OCI-LY3 (cell line): Measurements from ENCODE around the gene GNB5.

Experiments used
- EZH2phosphoT487 ChIP-seq: fragments of 200-600 bp; shearing (Covaris generic); IDR thresholded peaks from 2 replicates; pipeline ENCODE4 v1.6.1; 2018; ENCODE audit warnings: antibody characterized with exemption, mixed run types, low read depth
- TF ChIP-seq, protein P1 (sequence below): fragments of 200-600, 300-600 bp; sonication (generic); IDR thresholded peaks from 2 replicates; pipeline ENCODE4 v1.5.1; 2014; ENCODE audit warnings: antibody characterized with exemption, low read length, low read depth

DNA sequence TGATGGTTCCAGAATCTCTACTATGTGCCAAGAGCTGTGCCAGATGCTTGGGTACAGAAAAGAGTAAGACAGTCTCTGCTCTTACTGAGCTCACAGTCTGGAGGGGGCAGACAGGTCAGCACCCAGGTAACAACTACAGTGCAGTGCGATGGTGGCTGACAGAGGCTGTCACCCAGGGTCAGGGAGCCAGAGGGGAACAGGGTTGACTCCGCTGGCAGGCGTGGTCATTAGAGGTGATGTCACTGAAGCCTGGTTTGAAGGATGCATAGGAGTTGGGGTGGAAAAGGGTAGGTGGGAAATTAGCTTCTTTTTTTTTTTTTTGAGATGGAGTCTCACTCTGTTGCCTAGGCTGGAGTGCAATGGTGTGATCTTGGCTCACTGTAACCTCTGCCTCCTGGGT is 31.5 kb downstream of the GNB5 start:
- TF ChIP-seq, protein P1, sequence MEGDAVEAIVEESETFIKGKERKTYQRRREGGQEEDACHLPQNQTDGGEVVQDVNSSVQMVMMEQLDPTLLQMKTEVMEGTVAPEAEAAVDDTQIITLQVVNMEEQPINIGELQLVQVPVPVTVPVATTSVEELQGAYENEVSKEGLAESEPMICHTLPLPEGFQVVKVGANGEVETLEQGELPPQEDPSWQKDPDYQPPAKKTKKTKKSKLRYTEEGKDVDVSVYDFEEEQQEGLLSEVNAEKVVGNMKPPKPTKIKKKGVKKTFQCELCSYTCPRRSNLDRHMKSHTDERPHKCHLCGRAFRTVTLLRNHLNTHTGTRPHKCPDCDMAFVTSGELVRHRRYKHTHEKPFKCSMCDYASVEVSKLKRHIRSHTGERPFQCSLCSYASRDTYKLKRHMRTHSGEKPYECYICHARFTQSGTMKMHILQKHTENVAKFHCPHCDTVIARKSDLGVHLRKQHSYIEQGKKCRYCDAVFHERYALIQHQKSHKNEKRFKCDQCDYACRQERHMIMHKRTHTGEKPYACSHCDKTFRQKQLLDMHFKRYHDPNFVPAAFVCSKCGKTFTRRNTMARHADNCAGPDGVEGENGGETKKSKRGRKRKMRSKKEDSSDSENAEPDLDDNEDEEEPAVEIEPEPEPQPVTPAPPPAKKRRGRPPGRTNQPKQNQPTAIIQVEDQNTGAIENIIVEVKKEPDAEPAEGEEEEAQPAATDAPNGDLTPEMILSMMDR, result no peak
- no peak for TF ChIP-seq EZH2phosphoT487
